ENCODE results near the gene TBCE.

Gene TBCE

GRCh38 chr1:235495030-235495429, 127.8 kb downstream of the TBCE start:
- H3K4me3 ChIP-seq (ENCODE audit: low read length) = no peak overlapping the region
- H3K36me3 ChIP-seq (ENCODE audit: control insufficient read depth, low read depth, low read length) = peaks cover 37% of the 10 kb centered on the region

GRCh38 chr1:235495551-235495950, 128.3 kb downstream of the TBCE start:
- H3K9me3 ChIP-seq (ENCODE audit: control insufficient read depth, low read depth, low read length) = no peaks in the 10 kb centered on the region
- H3K9ac ChIP-seq (ENCODE audit: low read length) = no peak overlapping the region
- H3K36me3 ChIP-seq (ENCODE audit: control insufficient read depth, low read depth, low read length) = peaks cover 37% of the 10 kb centered on the region
- no peaks in the 10 kb centered on the region for H3K4me1 ChIP-seq (ENCODE audit: control insufficient read depth, low read depth, low read length)
- H3K4me3 ChIP-seq (ENCODE audit: low read length) = no peak overlapping the region
- no peak overlapping the region for H3K27ac ChIP-seq (ENCODE audit: low read length)
- H3K27me3 ChIP-seq (ENCODE audit: control insufficient read depth, insufficient read depth, low read length) = no peaks in the 10 kb centered on the region

More at GRCh38 chr1:235495030-235495429, 127.8 kb downstream of the TBCE start:
- Histone ChIP-seq H3K9ac (ENCODE audit: low read length) (no peak overlapping the region), H3K27me3 (ENCODE audit: control insufficient read depth, insufficient read depth, low read length) (no peaks in the 10 kb centered on the region), H3K9me3 (ENCODE audit: control insufficient read depth, low read depth, low read length) (no peaks in the 10 kb centered on the region), H3K4me1 (ENCODE audit: control insufficient read depth, low read depth, low read length) (no peaks in the 10 kb centered on the region), H3K27ac (ENCODE audit: low read length) (no peak overlapping the region)

- no peaks in the 10 kb centered on the region for H3K36me3 ChIP-seq (ENCODE audit: control insufficient read depth, low read depth, low read length)
- peaks cover 8% of the 10 kb centered on the region for H3K4me1 ChIP-seq (ENCODE audit: control insufficient read depth, low read depth, low read length)
- H3K9me3 ChIP-seq (ENCODE audit: control insufficient read depth, low read depth, low read length) = no peaks in the 10 kb centered on the region
- H3K9ac ChIP-seq (ENCODE audit: low read length) = no peak overlapping the region
- no peaks in the 10 kb centered on the region for H3K27me3 ChIP-seq (ENCODE audit: control insufficient read depth, insufficient read depth, low read length)
- H3K27ac ChIP-seq (ENCODE audit: low read length) = no peak overlapping the region
- no peak overlapping the region for H3K4me3 ChIP-seq (ENCODE audit: low read length)
Measured at GRCh38 chr1:235500971-235501540, 133.8 kb downstream of the TBCE start.

Data from iPS-18a (cell line).